ENCODE results near the gene ADRA2C.

ADRA2C gene

DNA sequence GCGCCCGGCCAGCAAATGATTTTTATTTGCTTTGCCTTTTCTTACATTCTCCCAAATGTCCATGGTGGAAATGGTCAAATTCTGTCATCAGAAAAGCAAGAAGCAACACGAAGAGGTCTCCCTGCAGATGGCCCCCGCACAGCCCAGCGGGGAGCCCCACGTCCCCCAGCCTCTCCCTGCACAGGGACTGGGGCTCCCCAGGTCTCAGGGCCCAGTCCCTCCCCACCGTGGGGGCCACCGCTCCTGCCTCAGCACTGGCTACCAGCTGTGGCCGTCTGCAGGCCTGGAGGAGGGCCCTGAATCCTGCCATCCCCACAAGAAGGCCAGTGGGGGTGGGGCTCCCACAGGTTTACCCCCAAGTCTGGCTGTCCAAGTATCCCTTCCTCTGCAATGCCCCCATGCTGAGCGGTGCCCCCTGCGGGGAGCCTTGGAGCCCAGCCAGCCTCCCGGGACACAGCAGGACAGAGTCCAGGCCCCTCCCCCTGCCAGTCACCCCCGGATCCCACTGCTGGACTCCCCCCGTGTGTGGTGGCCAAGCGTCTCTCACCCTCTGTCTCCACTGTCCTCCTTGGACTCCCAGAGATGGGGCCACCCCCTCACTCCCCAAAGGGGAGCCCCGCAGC, 38.2 kb upstream of the ADRA2C start:
- TF ChIP-seq CTCF (conservative IDR thresholded peaks at IDR 0.05; ENCODE audit: low read depth, low read length) = no peak
- no peak overlapping the region for H3K4me3 ChIP-seq (ENCODE audit: low read length)
- DNase-seq (ENCODE audit: low read depth) = no peak

- no peak for DNase-seq (ENCODE audit: low read depth)
- TF ChIP-seq CTCF (conservative IDR thresholded peaks at IDR 0.05; ENCODE audit: low read depth, low read length) = no peak
- H3K4me3 ChIP-seq (ENCODE audit: low read length) = no peak overlapping the region
Measured at GRCh38 chr4:3729188-3729881, 36.9 kb upstream of the ADRA2C start.

GRCh38 chr4:3729882-3730226, 36.3 kb upstream of the ADRA2C start:
- TF ChIP-seq CTCF (conservative IDR thresholded peaks at IDR 0.05; ENCODE audit: low read depth, low read length) = no peak
- DNase-seq (ENCODE audit: low read depth) = no peak
- no peak overlapping the region for H3K4me3 ChIP-seq (ENCODE audit: low read length)

DNA sequence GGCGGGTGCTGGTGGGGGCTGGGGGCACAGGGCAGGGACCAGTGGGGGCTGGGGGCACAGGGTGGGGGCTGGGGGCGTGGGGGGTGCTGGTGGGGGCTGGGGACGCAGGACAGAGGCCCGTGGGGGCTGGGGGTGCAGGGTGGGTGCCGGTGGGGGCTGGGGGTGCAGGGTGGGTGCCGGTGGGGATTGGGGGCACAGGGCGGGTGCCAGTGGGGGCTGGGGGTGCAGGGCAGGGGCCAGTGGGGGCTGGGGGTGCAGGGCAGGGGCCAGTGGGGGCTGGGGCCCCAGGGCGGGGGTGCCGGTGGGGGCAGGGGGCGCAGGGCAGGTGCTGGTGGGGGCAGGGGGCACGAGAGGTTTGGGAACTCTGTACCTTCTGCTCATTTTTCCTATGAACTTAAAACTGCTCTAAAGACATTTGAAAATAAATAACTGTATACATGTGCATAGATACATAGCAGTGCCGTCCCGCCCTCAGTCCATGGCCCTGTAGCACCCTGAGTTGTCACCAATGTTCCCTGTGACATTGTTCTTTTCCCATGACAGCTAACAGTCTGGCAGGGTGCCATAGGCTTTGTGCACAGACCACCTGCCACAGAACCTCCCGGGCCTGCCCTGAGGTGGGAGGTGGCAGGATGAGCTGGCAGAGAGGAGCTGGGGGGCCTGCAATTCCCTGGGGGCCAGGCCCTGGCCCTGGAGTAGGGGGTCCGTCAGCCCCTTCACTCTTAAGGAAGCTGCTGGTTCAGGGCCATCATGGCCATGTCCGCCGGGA, 35.6 kb upstream of the ADRA2C start:
- no peak overlapping the region for H3K4me3 ChIP-seq (ENCODE audit: low read length)
- DNase-seq (ENCODE audit: low read depth) = no peak
- TF ChIP-seq CTCF (conservative IDR thresholded peaks at IDR 0.05; ENCODE audit: low read depth, low read length) = no peak

GRCh38 chr4:3732076-3733028, 33.8 kb upstream of the ADRA2C start:
- TF ChIP-seq CTCF (conservative IDR thresholded peaks at IDR 0.05; ENCODE audit: low read depth, low read length) = no peak
- H3K4me3 ChIP-seq (ENCODE audit: low read length) = no peak overlapping the region
- no peak for DNase-seq (ENCODE audit: low read depth)

DNA sequence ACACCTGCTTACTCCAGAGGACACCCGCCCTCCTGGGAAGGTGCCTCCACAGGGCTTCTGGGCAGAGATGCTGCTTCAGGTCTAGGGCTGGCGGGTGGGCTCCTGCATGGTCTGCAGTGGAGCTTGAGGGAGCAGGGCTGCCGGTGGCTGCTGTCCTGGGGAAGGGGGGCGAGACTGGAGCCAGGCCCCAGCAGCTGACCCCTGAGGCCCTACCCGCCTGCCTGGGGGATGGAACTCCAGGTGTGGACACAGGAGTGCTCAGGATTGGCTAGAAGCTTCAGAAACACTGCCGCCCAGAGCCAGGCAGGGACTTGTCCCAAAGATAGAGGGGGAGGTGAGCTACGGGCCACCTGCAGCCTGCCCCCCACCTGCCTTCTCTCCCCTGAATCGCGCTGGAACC, 33.0 kb upstream of the ADRA2C start:
- H3K4me3 ChIP-seq (ENCODE audit: low read length) = no peak overlapping the region
- TF ChIP-seq CTCF (conservative IDR thresholded peaks at IDR 0.05; ENCODE audit: low read depth, low read length) = no peak
- no peak for DNase-seq (ENCODE audit: low read depth)

Measured in retinal pigment epithelial cell (primary cell).